Hepatocyte (in vitro differentiated cells): ENCODE data around the gene TBCD.

Source experiments
- CTCF ChIP-seq: fragments of 200-600 bp; sonication (generic); IDR thresholded peaks from 2 replicates; pipeline ENCODE4 v1.5.1; 2016; ENCODE audit warnings: antibody characterized with exemption, mild to moderate bottlenecking; ENCODE audit not compliant: poor library complexity
- EZH2 ChIP-seq: fragments of 200-600 bp; sonication (generic); IDR thresholded peaks from 2 replicates; pipeline ENCODE4 v1.6.1; 2016; ENCODE audit warnings: antibody characterized with exemption, mild to moderate bottlenecking, borderline replicate concordance

DNA sequence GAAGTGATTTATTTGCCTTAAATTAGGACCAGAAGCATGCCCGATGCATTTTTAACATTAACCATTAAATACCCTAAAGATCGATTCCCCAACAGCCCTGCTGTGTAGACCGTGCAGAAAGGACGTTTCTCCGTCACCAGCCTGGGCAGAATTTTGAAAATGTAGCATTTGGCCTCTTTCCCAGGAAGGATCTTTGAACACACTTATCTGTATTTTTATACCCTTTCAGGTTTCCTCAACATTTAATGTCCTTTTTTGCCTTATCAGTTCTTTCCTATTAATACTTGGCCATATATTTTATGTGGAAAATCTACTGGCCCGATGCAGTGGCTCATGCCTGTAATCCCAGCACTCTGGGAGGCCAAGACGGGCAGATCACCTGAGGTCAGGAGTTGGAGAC is 142.5 kb downstream of the TBCD start:
- TF ChIP-seq CTCF (no peak), EZH2 (no peak)
